GM12878 (cell line): Measurements from ENCODE around the gene PGBD5.

Source experiments
- BCLAF1 ChIP-seq: fragments of 450-650 bp; IDR thresholded peaks from 2 replicates; pipeline ENCODE4 v1.6.1; 2017; ENCODE audit warnings: antibody characterized with exemption, mild to moderate bottlenecking, moderate library complexity
- BRCA1 ChIP-seq: IDR thresholded peaks from 2 replicates; pipeline ENCODE4 v1.6.1; 2011; ENCODE audit warnings: low read depth, low read length, improper control_type of control experiment
- CREB1 ChIP-seq: IDR thresholded peaks from 2 replicates; pipeline ENCODE4 v1.6.1; 2012; ENCODE audit warnings: low read depth, mild to moderate bottlenecking, inconsistent platforms
- CTCF ChIP-seq, 3 experiments: IDR thresholded peaks in 2 of 3; conservative IDR thresholded peaks in 1 of 3; 2 replicates each; pipeline ENCODE4 v1.5.1; 2011; ENCODE audit warnings: low read depth in 3 of 3, low read length in 3 of 3, mild to moderate bottlenecking in 3 of 3, control low read depth in 2 of 3, moderate library complexity in 2 of 3, inconsistent platforms in 1 of 3, mixed read lengths in 1 of 3; ENCODE audit not compliant: control insufficient read depth in 2 of 3, insufficient read depth in 1 of 3; ENCODE audit errors: extremely low read depth in 1 of 3
- NBN ChIP-seq: fragments of 450-650 bp; IDR thresholded peaks from 2 replicates; pipeline ENCODE4 v1.6.1; 2016
- RUNX3 ChIP-seq: IDR thresholded peaks from 2 replicates; pipeline ENCODE4 v1.6.1; 2012; ENCODE audit warnings: low read length, inconsistent platforms

- TF ChIP-seq CREB1 (no peak), CTCF (IDR thresholded peaks at IDR 0.05 in 2 of 3, conservative IDR thresholded peaks at IDR 0.05 in 1 of 3; ENCODE audit: control insufficient read depth in 2 of 3, extremely low read depth in 1 of 3, insufficient read depth in 1 of 3, low read depth in 3 of 3, low read length in 3 of 3) (no peak), BCLAF1 (no peak), RUNX3 (no peak), NBN (no peak), BRCA1 (no peak)
Measured at GRCh38 chr1:230365723-230366307, 60.3 kb downstream of the PGBD5 start.
